Body of pancreas (tissue), 4 donors: Measurements from ENCODE around the gene MAP3K20. TPM values are rescaled to one million over a fixed set of nuclear protein-coding genes. Genes with fewer than 3 reads are reported as not detected.
A peak's percentile ranks its signal among the peaks of the same experiment; 100 is the strongest.

Experiments used
- ATAC-seq: fragments of 150-250 bp; one replicate; pipeline ENCODE4 v1.9.1; 2016
- DNase-seq, 4 donors: peaks; one replicate each; pipeline ENCODE4 v3.0.0-alpha.2; 2019
- H3K27ac ChIP-seq, 4 donors: fragments of 200-600 bp; sonication (generic); 1 replicate in 3 of 4; 2 replicates in 1 of 4; pipeline versions ENCODE4 v1.5.1 to v1.6.1; 2016 to 2019; ENCODE audit warnings: mild to moderate bottlenecking in 1 of 4, mixed read lengths in 1 of 4, moderate library complexity in 1 of 4
- H3K27me3 ChIP-seq, 2 donors: fragments of 200-600 bp; sonication (generic); one replicate each; pipeline ENCODE4 v1.6.0; 2016; ENCODE audit warnings: mild to moderate bottlenecking in 1 of 2
- H3K36me3 ChIP-seq, 2 donors: fragments of 200-600 bp; sonication (generic); replicated peaks in 1 of 2; 2 replicates each; pipeline ENCODE4 v1.5.1; 2016; ENCODE audit warnings: low read depth in 2 of 2; ENCODE audit not compliant: insufficient read depth in 1 of 2
- H3K4me1 ChIP-seq: fragments of 200-600 bp; sonication (generic); one replicate; pipeline ENCODE4 v1.6.0; 2016
- H3K4me3 ChIP-seq, 2 donors: fragments of 200-600 bp; sonication (generic); 1 replicate in 1 of 2; 2 replicates in 1 of 2; pipeline ENCODE4 v1.5.1; 2016 to 2019
- H3K9me3 ChIP-seq, 3 donors: fragments of 200-600 bp; sonication (generic); 1 replicate in 2 of 3; 2 replicates in 1 of 3; pipeline ENCODE4 v1.5.1; 2016
- POLR2A ChIP-seq, 3 donors: fragments of 450-650 bp; IDR thresholded peaks; one replicate each; pipeline ENCODE4 v1.6.1; 2016; ENCODE audit warnings: antibody characterized with exemption in 3 of 3, mild to moderate bottlenecking in 2 of 3
- WGBS, 2 donors: methylation state at CpG; one replicate each; pipeline ENCODE4 v1.1.5; 2017; 5-methylcytosine and 5-hydroxymethylcytosine counted together
- intact Hi-C: fragments of 100-400 bp; cut with DNase I; formaldehyde crosslinking; loops from one replicate; pipeline ENCODE4 v1.15.1; 2023
- total RNA-seq, 2 donors: library from RNA; depleted of rRNA; stranded (reverse); fragments of >200 nt; gene quantifications; one replicate each; pipeline ENCODE4 v1.1.0, GENCODE V29; 2016
- TF ChIP-seq, protein P1 (sequence below), 7 experiments: fragments of 450-650 bp in 4 of 7; fragments of 200-600 bp in 3 of 7; sonication (generic) in 3 of 7; IDR thresholded peaks; one replicate each; pipeline ENCODE4 v1.5.1; 2016 to 2019; ENCODE audit warnings: antibody characterized with exemption in 7 of 7

Gene MAP3K20
- total RNA-seq, 2 donors from 2014 or later: 11.5 to 18.7 TPM

DNA sequence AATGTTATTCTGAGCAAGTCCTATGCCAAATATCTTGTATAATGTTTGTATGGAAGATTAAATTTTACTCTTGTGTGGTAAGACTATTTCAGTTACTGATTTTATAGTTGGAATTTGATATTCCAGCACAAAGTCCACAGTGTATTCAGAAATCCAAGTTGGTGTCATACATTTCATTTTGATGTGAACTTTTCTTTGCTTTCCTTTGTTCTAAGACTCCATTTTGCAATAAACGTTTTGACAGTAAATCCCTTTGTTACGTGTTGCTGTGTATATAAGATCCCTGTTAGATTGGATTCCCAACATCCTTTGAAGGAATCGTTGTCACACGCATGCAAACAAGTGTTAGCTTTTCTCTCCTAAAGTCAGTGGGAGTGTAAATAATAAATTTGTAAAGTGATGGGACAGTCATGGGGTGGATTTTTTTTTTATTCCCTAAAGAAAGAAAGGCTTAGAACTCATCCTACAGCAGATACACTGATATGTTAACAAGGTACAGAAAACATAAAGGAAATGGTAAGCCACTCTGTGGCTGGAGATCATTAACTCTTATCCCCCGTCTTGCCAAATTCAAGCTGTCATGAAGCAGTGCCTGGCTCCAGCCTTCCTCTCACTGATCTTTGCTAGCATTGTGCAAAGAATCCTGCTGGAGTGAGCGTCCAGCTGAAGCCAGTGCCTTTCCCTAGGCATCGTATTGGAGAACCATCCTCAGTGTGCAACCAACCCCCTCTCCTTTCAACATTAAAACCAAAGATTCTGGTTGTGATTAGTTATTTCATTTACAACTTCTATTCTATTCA is 151.5 kb downstream of the MAP3K20 start:
- H3K4me1 ChIP-seq: peaks cover 65% of the 10 kb centered on the region
- H3K4me3 ChIP-seq: no peak overlapping the region
- peak in 1 of 4 donors; percentile 25 for DNase-seq
- 25 to 28% methylated on average over 7 of the region's 7 CpGs for WGBS, 2 donors
- H3K27me3 ChIP-seq: no peaks in the 10 kb centered on the region
- H3K36me3 ChIP-seq: no peaks in the 10 kb centered on the region
- no peaks in the 10 kb centered on the region for H3K9me3 ChIP-seq
- ATAC-seq: no peak
- peak overlapping the region in 1 of 4 donors; percentile 5 for H3K27ac ChIP-seq
- TF ChIP-seq, protein P1, sequence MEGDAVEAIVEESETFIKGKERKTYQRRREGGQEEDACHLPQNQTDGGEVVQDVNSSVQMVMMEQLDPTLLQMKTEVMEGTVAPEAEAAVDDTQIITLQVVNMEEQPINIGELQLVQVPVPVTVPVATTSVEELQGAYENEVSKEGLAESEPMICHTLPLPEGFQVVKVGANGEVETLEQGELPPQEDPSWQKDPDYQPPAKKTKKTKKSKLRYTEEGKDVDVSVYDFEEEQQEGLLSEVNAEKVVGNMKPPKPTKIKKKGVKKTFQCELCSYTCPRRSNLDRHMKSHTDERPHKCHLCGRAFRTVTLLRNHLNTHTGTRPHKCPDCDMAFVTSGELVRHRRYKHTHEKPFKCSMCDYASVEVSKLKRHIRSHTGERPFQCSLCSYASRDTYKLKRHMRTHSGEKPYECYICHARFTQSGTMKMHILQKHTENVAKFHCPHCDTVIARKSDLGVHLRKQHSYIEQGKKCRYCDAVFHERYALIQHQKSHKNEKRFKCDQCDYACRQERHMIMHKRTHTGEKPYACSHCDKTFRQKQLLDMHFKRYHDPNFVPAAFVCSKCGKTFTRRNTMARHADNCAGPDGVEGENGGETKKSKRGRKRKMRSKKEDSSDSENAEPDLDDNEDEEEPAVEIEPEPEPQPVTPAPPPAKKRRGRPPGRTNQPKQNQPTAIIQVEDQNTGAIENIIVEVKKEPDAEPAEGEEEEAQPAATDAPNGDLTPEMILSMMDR (IDR thresholded peaks at IDR 0.05): no peak
- no peak for TF ChIP-seq POLR2A (IDR thresholded peaks at IDR 0.05)
- intact Hi-C loops: no loop called here

- WGBS, 2 donors: 88 to 95% methylated on average over 2 of the region's 2 CpGs
- DNase-seq (no peak), ATAC-seq (no peak)
- Histone ChIP-seq H3K36me3 (no peaks in the 10 kb centered on the region), H3K4me1 (peaks cover 57% of the 10 kb centered on the region), H3K27me3 (no peaks in the 10 kb centered on the region), H3K27ac (no peak overlapping the region), H3K4me3 (no peak overlapping the region), H3K9me3 (no peaks in the 10 kb centered on the region)
- TF ChIP-seq POLR2A (IDR thresholded peaks at IDR 0.05): no peak
- TF ChIP-seq, protein P1 (IDR thresholded peaks at IDR 0.05): no peak
- intact Hi-C loops: no loop called here
Measured at GRCh38 chr2:173229086-173229485, 153.4 kb downstream of the MAP3K20 start.

DNA sequence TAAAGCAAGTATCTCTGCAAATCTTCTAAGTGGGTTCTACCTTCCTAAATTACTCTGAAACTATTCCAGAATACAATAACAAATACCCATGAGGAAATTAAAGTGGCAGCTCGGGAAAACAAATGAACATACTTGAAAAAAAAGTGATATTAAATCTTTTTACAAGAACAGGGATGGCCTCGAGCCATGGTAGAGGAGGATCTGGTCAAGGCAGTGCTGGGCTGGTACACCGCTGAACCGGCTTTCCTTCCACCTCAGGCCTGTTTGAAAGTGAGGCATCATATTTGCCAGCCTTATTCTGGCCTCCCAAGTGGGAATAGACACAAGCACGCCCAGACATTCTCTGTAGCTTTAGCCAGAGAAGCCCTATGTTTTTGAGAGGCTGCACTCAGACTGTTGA is 154.5 kb downstream of the MAP3K20 start:
- DNase-seq (no peak), ATAC-seq (no peak)
- TF ChIP-seq, protein P1 (IDR thresholded peaks at IDR 0.05): no peak
- no peak for TF ChIP-seq POLR2A (IDR thresholded peaks at IDR 0.05)
- WGBS, 2 donors: 88 to 91% methylated on average over 5 of the region's 5 CpGs
- peak overlapping the region; percentile 64 to 87 (median 83) for H3K27ac ChIP-seq
- H3K9me3 ChIP-seq: no peaks in the 10 kb centered on the region
- no peaks in the 10 kb centered on the region for H3K27me3 ChIP-seq
- H3K4me1 ChIP-seq: peaks cover 57% of the 10 kb centered on the region
- H3K36me3 ChIP-seq: no peaks in the 10 kb centered on the region
- no peak overlapping the region for H3K4me3 ChIP-seq
- intact Hi-C loops: no loop called here

GRCh38 chr2:173231042-173231441 is 155.4 kb downstream of the MAP3K20 start:
- ATAC-seq (peak; percentile 99), DNase-seq (peak; percentile 87 to 96 (median 93))
- peak in 1 of 3 donors; percentile 15 for TF ChIP-seq POLR2A (IDR thresholded peaks at IDR 0.05)
- TF ChIP-seq, protein P1 (IDR thresholded peaks at IDR 0.05): no peak
- H3K9me3 ChIP-seq: no peaks in the 10 kb centered on the region
- peak overlapping the region; percentile 53 to 87 (median 83) for H3K27ac ChIP-seq
- intact Hi-C loops: no loop called here
- peaks cover 56% of the 10 kb centered on the region for H3K4me1 ChIP-seq
- 4 to 24% methylated on average over 1 of the region's 1 CpG for WGBS, 2 donors
- H3K36me3 ChIP-seq: no peaks in the 10 kb centered on the region
- no peak overlapping the region for H3K4me3 ChIP-seq
- H3K27me3 ChIP-seq: no peaks in the 10 kb centered on the region
